Nephron progenitor cell (in vitro differentiated cells): Measurements from ENCODE around the gene HYCC1.
"Not testable (repeated sequence)": the region's sequence is repeated elsewhere in the genome, so short reads cannot be mapped to it uniquely, and the experiment has no call there.

ENCODE experiments used
- DNase-seq: peaks from one replicate; pipeline ENCODE4 v3.0.0; 2021
- H3K27ac Mint-ChIP-seq: 2 replicates; pipeline ENCODE4 v1.8.0; 2021; ENCODE audit warnings: mild to moderate bottlenecking, moderate library complexity, mixed read lengths
- H3K27me3 Mint-ChIP-seq: 2 replicates; pipeline ENCODE4 v1.8.0; 2021; ENCODE audit warnings: mild to moderate bottlenecking, low read depth, mixed read lengths; ENCODE audit not compliant: poor library complexity
- H3K36me3 Mint-ChIP-seq: 2 replicates; pipeline ENCODE4 v1.8.0; 2021; ENCODE audit warnings: low read depth, mixed read lengths
- H3K4me1 Mint-ChIP-seq: 2 replicates; pipeline ENCODE4 v1.8.0; 2021; ENCODE audit warnings: mixed read lengths
- H3K4me3 Mint-ChIP-seq: 2 replicates; pipeline ENCODE4 v1.8.0; 2021; ENCODE audit warnings: mild to moderate bottlenecking, moderate library complexity, mixed read lengths
- H3K9me3 Mint-ChIP-seq: 2 replicates; pipeline ENCODE4 v1.8.0; 2021; ENCODE audit warnings: mild to moderate bottlenecking, moderate library complexity, mixed read lengths
- TF ChIP-seq, protein P1 (sequence below): fragments of 200-600 bp; sonication (generic); IDR thresholded peaks from 2 replicates; pipeline ENCODE4 v1.5.0; 2021; ENCODE audit warnings: antibody characterized with exemption

HYCC1 gene

GRCh38 chr7:23013715-23014649 lies at the start of gene HYCC1:
HYCC1 (minus strand) TSS chr7:23014130; CDS start chr7:22991111, 23,019 bp downstream.
- no peaks in the 10 kb centered on the region for H3K27me3 Mint-ChIP-seq
- H3K9me3 Mint-ChIP-seq, result no peaks in the 10 kb centered on the region
- peak within 1 kb of the TSS; percentile 93 for H3K27ac Mint-ChIP-seq
- H3K4me3 Mint-ChIP-seq, result peak within 1 kb of the TSS; percentile 94
- TF ChIP-seq, protein P1, sequence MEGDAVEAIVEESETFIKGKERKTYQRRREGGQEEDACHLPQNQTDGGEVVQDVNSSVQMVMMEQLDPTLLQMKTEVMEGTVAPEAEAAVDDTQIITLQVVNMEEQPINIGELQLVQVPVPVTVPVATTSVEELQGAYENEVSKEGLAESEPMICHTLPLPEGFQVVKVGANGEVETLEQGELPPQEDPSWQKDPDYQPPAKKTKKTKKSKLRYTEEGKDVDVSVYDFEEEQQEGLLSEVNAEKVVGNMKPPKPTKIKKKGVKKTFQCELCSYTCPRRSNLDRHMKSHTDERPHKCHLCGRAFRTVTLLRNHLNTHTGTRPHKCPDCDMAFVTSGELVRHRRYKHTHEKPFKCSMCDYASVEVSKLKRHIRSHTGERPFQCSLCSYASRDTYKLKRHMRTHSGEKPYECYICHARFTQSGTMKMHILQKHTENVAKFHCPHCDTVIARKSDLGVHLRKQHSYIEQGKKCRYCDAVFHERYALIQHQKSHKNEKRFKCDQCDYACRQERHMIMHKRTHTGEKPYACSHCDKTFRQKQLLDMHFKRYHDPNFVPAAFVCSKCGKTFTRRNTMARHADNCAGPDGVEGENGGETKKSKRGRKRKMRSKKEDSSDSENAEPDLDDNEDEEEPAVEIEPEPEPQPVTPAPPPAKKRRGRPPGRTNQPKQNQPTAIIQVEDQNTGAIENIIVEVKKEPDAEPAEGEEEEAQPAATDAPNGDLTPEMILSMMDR, result peak; percentile 57
- H3K36me3 Mint-ChIP-seq, result no peaks in the 10 kb centered on the region
- peak; percentile 98 for DNase-seq
- peaks cover 42% of the 10 kb centered on the region for H3K4me1 Mint-ChIP-seq

DNA sequence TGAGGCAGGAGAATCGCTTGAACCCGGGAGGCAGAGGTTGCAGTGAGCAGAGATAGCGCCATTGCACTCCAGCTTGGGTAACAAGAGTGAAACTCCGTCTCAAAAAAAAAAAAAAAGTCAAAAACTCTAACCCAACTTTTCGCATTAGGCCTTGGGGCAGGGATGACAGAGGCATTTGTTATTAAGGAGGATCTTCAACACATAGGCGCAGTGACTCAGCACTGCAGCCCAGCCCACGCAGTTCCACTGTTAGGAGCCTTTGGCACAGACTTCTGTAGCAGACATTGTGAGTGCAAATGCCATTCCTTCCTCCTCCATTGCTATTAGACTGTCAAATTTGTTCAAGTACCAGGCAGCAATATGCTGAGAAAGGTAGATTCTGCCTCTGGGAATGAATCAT lies 48.5 kb upstream of the HYCC1 start:
- DNase-seq, result no peak

DNA sequence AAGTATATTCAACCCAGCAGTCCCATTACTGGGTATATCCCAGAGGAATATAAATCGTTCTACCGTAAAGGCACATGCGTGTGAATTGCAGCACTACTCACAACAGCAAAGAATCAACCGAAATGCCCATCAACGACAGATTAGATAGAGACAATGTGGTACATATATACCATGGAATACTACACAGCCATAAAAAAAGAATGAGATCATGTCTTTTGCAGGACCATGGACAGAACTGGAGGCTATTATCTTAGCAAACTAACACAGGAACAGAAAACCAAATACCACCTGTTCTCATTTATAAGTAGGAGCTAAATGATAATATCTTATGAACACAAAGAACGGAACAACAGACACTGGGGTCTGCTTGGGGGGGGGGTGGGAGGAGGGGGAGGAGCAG lies 47.4 kb upstream of the HYCC1 start:
- peaks cover 3% of the 10 kb centered on the region for H3K27me3 Mint-ChIP-seq
- no peak for DNase-seq
- H3K4me1 Mint-ChIP-seq, result peaks cover 25% of the 10 kb centered on the region
- H3K4me3 Mint-ChIP-seq, result no peak overlapping the region
- H3K27ac Mint-ChIP-seq, result no peak overlapping the region
- no peaks in the 10 kb centered on the region for H3K9me3 Mint-ChIP-seq
- TF ChIP-seq, protein P1, result no peak
- no peaks in the 10 kb centered on the region for H3K36me3 Mint-ChIP-seq

More for the DNA sequence above, 48.5 kb upstream of the HYCC1 start:
- Mint-ChIP-seq H3K9me3 (no peaks in the 10 kb centered on the region), H3K27ac (no peak overlapping the region), H3K27me3 (peaks cover 3% of the 10 kb centered on the region), H3K4me1 (peaks cover 19% of the 10 kb centered on the region), H3K36me3 (no peaks in the 10 kb centered on the region), H3K4me3 (no peak overlapping the region)
- TF ChIP-seq, protein P1, result no peak

DNA sequence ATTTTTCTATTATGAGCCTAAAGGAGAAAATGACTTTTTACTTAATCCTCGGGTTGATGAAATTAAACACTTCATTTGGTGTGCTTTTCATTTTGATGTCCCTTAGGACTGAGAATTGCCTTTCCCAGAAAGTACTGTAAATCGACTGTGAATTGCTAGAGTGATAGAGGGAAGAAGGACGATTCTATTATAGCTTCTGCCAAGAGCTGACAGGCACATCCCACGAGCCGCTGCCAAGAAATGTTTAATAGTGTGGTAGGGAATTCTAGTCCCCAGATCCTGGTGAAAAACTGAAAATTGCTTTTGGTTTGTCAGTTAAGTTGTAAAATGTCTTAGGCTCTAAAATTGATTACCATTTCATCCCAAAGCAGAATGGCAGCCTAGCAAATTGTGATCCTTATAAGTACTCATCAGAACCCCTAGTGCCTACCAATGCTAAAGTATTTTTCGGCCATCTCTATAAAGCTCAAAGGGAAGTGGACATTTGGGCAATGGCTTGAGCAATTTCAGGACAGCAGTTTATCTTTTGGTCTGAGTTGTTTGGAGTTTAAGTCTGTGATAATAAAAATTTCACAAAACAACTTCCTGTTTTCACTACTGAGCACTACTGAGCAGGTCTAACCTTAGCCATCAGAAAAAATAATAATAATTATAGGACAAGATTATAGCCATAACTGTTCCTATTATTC lies 44.6 kb upstream of the HYCC1 start:
- Mint-ChIP-seq H3K27ac (no peak overlapping the region), H3K36me3 (no peaks in the 10 kb centered on the region), H3K27me3 (no peaks in the 10 kb centered on the region), H3K4me3 (no peak overlapping the region), H3K4me1 (peaks cover 25% of the 10 kb centered on the region), H3K9me3 (no peaks in the 10 kb centered on the region)
- DNase-seq, result no peak
- TF ChIP-seq, protein P1, result no peak

- Mint-ChIP-seq H3K4me1 (peaks cover 25% of the 10 kb centered on the region), H3K9me3 (no peaks in the 10 kb centered on the region), H3K36me3 (no peaks in the 10 kb centered on the region), H3K27me3 (no peaks in the 10 kb centered on the region), H3K4me3 (no peak overlapping the region), H3K27ac (no peak overlapping the region)
- TF ChIP-seq, protein P1, result peak; percentile 85
- DNase-seq, result peak; percentile 45
Observed at GRCh38 chr7:23055582-23056178, 41.8 kb upstream of the HYCC1 start.

DNA sequence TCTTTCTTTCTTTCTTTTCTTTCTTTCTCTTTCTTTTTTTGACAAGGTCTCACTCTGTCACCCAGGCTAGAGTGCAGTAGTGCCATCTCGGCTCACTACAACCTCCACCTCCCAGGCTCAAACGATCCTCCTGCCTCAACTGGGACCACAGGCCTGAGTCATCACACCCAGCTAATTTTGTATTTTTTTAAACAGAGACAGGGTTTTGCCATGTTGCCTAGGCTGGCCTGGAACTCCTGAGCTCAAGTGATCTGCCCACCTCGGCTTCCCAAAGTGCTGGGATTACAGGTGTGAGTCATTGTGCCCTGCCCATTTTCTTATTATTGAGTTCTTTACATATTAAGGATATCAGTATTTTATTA lies 37.2 kb upstream of the HYCC1 start:
- peaks cover 17% of the 10 kb centered on the region for H3K9me3 Mint-ChIP-seq
- H3K27ac Mint-ChIP-seq, H3K4me3 Mint-ChIP-seq, H3K4me1 Mint-ChIP-seq, H3K36me3 Mint-ChIP-seq, DNase-seq, H3K27me3 Mint-ChIP-seq: not testable (repeated sequence)

- not testable (repeated sequence) for H3K27me3 Mint-ChIP-seq, DNase-seq, H3K4me3 Mint-ChIP-seq, H3K36me3 Mint-ChIP-seq, H3K27ac Mint-ChIP-seq, H3K4me1 Mint-ChIP-seq
- H3K9me3 Mint-ChIP-seq, result peaks cover 32% of the 10 kb centered on the region
Observed at GRCh38 chr7:23046336-23046735, 32.4 kb upstream of the HYCC1 start.

- not testable (repeated sequence) for DNase-seq, H3K4me1 Mint-ChIP-seq, H3K27me3 Mint-ChIP-seq, H3K36me3 Mint-ChIP-seq, H3K4me3 Mint-ChIP-seq, H3K27ac Mint-ChIP-seq
- H3K9me3 Mint-ChIP-seq, result peaks cover 35% of the 10 kb centered on the region
Observed at GRCh38 chr7:23045086-23045485, 31.2 kb upstream of the HYCC1 start.
